Esophagus mucosa (tissue), 1 donor: ENCODE measurements around the gene MLN. TPM values are rescaled to one million over a fixed set of nuclear protein-coding genes. Genes with fewer than 3 reads are reported as not detected.
A peak's percentile ranks its signal among the peaks of the same experiment; 100 is the strongest.

ENCODE experiments used
- ATAC-seq: fragments of 200-7000 bp; cut with Tn5 transposase; one replicate; pipeline ENCODE4 v1.9.1; 2020
- total RNA-seq: library from RNA; stranded (reverse); gene quantifications from one replicate; pipeline ENCODE4 v1.2.4, GENCODE V29; 2023
- donor health status: DM: yes; HTN: yes; CAD: no.

Gene MLN
- total RNA-seq, 1 donor from 2014 or later, result not detected

DNA sequence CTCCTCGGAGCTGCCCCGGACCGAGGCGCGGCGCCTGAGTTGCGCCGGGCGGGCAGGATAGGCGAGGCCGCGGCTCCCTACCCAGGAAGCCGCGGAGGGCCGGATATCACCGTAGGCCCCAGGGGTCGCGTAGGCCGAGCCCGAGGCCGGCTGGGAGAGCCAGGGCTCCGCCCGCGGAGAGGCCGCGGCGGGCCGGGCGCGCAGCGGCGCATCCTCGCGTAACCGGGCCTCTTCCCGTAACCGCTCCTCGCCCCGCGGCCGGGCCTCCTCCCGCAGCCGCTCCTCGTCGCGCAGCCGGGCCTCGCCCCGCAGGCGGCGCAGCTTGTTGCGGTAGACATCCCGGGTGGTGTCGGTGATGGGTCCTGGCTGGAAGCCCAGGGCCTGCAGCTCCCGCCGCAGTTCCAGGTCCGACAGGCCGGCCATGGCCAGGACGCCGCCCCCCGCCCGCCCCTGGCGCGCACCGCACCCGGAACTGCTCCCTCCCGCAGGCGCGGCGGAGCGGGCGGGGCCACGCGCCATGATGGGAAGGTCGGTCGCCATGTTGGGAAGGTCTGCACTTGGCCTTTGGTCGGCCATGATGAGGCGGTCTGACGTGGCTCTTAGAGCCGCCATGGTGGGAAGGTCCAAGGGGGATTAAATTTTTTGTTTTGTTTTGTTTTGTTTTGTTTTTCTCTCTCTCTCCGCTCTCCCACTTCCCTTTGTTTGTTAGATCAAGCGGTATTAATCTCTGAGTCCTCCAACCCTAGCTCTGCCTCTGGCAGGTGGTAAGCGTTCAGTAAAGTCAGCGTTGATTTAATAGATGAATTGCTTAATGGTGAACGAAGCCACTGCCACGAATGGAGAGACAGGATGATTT lies 14.9 kb downstream of the MLN start, which contains the start of gene LEMD2:
Gene LEMD2, minus strand, starts transcription at position 437 of the 856 bp plus-strand sequence. Its CDS starts 14 bp downstream, at position 423.
- peak; percentile 92 for ATAC-seq

DNA sequence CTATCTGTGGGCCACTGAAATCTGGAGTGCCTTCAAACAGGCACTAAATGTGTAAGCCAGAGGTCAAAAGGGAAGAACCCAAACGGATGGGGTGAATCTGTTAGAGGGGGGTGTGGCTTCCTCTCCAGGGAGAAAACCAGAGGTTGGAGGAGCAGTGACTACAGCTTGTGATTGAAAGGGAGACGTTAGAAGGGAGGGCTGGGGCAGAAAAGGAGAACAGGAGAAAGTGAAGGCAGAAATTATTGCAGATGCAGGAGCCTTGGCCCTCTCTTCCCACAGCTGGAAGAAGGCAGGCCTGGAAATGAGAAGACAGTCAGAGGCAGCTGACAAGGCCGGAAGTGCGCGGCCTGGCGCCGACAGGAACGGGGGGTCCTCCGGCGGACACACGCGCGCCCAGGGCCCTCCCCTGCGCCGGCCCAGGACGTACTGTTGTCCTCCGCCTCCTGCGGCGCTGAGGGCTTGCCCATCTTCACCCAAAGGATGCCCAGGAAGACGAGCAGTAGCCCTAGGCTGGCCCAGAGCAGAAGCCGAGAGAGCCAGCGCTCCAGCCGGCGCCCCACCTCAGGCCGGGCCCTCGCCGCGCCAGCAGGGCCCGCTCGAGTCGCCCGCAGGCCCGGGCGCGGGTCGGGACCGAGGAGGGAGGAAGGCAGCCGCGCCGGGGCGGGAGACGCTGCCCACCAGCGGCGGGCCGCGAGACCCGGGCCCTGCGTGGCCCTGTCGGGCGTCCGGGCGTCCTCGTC lies 15.7 kb downstream of the MLN start:
- peak; percentile 55 for ATAC-seq

GRCh38 chr6:33787346-33787953 lies 16.4 kb downstream of the MLN start:
- peak; percentile 29 for ATAC-seq

- no peak for ATAC-seq
Observed at GRCh38 chr6:33786736-33787135, 17.1 kb downstream of the MLN start.

GRCh38 chr6:33785778-33786177 lies 18.0 kb downstream of the MLN start:
- ATAC-seq, result no peak

DNA sequence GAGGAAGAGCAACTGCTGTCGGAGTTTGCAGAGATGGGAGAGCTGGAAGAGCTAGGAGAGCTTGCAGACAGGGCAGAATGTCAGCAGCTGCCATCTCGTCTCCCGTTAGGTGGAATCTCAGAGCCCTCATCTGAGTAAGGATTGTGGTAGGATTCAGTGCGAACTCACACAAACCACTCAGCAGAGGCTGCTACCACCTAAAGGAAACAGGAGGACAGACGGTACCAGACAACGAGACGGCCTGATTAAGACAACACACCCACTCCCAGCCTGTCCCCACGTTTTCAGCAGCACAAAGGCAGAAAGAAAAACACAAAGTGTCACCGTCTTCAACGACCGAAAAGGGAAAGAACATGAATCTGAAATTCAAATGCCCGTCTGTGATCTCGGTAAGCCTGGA lies 19.0 kb downstream of the MLN start:
- ATAC-seq, result no peak

- ATAC-seq, result peak; percentile 24
Observed at GRCh38 chr6:33783781-33784520, 19.9 kb downstream of the MLN start.

- no peak for ATAC-seq
Observed at GRCh38 chr6:33782561-33782960, 21.2 kb downstream of the MLN start.

- ATAC-seq, result peak; percentile 20
Observed at GRCh38 chr6:33781131-33781975, 22.4 kb downstream of the MLN start.

- no peak for ATAC-seq
Observed at GRCh38 chr6:33779895-33780294, 23.9 kb downstream of the MLN start.

- ATAC-seq, result no peak
Observed at GRCh38 chr6:33779290-33779689, 24.5 kb downstream of the MLN start.

GRCh38 chr6:33778444-33779121 lies 25.2 kb downstream of the MLN start:
- no peak for ATAC-seq

- no peak for ATAC-seq
Observed at GRCh38 chr6:33777398-33778388, 26.1 kb downstream of the MLN start.

DNA sequence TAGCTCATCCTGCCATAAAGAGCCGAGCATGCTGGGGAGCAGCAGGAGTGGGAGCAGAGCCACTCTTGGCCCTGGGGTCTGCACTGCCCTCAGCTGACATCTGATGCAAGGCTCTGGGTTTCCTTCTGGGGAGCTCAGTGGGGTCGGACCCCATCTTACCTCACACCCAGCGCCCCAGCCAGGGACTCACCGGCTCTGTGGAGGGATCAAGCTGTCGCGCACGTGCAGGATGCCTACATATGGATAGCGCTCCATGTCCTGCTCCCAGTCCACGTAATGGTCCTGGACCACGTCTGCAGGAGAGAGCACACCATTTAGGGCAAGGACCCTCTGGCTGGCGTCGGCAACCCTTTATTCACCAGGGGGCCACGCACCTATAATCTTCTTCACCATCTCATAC lies 27.0 kb downstream of the MLN start:
- ATAC-seq, result no peak

GRCh38 chr6:33776186-33776585 lies 27.6 kb downstream of the MLN start:
- ATAC-seq, result no peak

GRCh38 chr6:33774774-33775173 lies 29.0 kb downstream of the MLN start:
- no peak for ATAC-seq

DNA sequence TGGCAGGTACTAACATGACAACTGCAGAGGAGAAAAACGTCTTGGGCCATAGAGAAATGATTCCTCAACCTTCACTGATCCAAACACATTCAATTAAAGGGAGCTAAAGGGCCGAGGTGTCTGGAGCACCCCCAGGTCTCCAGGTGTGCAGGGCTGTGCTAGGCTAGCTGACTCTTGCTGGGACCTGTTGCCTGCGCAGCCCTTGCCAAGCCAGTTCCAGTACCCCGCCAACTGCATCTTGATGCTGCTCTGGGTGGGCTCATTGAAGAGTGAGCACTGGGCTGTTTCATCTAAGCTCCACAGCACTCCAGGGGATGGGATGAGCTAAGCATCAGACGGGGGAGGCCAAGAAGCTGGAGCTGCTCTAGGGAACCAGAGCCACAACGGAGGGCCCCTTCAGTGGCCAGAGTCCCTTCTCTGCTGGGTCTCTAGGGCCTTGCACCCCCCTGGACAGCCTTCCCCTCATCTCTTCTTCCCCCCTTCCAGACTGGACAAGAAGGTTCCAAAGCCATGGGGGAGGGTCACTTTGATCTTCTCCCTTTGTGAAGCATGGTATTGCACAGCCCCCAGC lies 30.8 kb downstream of the MLN start:
- peak; percentile 7 for ATAC-seq

DNA sequence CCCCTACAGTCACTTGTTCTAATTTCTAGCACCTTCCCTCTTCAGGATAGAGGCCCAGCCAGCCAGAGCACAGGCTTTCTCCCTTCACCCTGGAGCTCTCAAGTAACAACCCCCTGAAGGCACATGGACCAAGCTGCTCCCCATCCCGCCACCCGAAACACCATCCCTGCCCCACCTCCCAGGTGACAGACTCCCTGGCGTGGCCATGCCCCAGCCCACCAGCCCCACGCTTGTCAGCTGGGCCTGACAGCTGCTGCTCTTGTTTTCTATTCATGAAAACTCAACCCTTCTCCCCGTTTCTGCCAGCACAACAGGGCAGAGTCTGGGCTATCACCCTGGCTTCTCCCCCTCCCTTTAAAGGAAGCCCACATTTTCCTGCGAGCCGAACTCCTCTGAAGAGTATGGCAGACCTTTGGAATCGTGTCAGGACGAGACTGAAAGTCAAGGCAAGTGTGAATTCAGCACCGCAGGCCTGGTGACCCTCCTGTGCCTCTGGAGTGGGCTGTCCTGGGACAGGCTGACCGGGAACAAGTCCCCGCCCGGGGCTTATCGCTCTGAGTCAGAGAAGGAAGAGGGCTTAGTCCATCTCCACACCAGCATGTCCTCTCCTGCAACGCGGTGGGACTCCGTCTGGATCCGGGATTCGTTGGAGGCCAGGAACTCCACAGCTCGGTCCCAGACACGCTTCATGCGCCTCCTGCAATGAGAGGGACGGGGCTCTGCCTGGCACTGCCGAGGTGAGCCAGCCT lies 31.5 kb downstream of the MLN start:
- peak; percentile 22 for ATAC-seq
